Loucy (cell line): ENCODE results near the gene ITPRID2.

Experiments used
- EZH2phosphoT487 ChIP-seq: fragments of 200-600 bp; IDR thresholded peaks from 2 replicates; pipeline ENCODE4 v1.6.1; 2018; ENCODE audit warnings: antibody characterized with exemption, mild to moderate bottlenecking, moderate library complexity, borderline replicate concordance
- TF ChIP-seq, protein P1 (sequence below): fragments of 200-600 bp; sonication (generic); conservative IDR thresholded peaks from 2 replicates; pipeline ENCODE4 v1.5.1; 2014; ENCODE audit warnings: mild to moderate bottlenecking, antibody characterized with exemption, low read length

DNA sequence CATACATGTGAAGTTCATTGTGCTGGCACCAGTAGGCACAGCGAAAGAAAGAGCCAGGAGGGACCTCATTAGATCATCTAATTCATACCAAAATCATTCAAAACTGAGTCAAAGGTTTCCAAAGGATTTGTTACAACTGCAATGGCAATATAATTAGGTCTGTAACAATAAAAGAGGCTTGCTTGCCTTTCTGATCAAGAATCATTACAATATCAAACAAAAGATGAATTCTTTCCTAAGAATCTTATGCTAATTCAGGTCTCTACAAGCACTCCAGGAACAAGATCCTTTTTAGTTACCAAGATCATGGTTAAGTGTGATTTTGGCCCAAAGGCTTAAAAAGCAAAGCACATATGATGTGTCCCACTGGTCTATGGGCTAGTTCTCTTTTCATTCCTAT is 41.9 kb upstream of the ITPRID2 start:
- TF ChIP-seq, protein P1, sequence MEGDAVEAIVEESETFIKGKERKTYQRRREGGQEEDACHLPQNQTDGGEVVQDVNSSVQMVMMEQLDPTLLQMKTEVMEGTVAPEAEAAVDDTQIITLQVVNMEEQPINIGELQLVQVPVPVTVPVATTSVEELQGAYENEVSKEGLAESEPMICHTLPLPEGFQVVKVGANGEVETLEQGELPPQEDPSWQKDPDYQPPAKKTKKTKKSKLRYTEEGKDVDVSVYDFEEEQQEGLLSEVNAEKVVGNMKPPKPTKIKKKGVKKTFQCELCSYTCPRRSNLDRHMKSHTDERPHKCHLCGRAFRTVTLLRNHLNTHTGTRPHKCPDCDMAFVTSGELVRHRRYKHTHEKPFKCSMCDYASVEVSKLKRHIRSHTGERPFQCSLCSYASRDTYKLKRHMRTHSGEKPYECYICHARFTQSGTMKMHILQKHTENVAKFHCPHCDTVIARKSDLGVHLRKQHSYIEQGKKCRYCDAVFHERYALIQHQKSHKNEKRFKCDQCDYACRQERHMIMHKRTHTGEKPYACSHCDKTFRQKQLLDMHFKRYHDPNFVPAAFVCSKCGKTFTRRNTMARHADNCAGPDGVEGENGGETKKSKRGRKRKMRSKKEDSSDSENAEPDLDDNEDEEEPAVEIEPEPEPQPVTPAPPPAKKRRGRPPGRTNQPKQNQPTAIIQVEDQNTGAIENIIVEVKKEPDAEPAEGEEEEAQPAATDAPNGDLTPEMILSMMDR = no peak
- TF ChIP-seq EZH2phosphoT487 = no peak
